GM19043 (cell line): ENCODE measurements around the gene ATG4A.

Source experiments
- ATAC-seq: cut with Tn5 transposase; IDR thresholded peaks from one replicate; pipeline ENCODE4 v1.9.1; 2021; ENCODE audit warnings: low read depth; ENCODE audit not compliant: unreplicated experiment

Gene ATG4A

GRCh38 chrX:108121291-108121690 lies 29.7 kb downstream of the ATG4A start:
- ATAC-seq = no peak

- no peak for ATAC-seq
Measured at GRCh38 chrX:108122748-108123147, 31.2 kb downstream of the ATG4A start.

GRCh38 chrX:108123591-108124366 lies 32.2 kb downstream of the ATG4A start:
- no peak for ATAC-seq

GRCh38 chrX:108126661-108127060 lies 35.1 kb downstream of the ATG4A start:
- ATAC-seq = no peak

- no peak for ATAC-seq
Measured at GRCh38 chrX:108127152-108127551, 35.6 kb downstream of the ATG4A start.

- ATAC-seq = no peak
Measured at GRCh38 chrX:108130889-108131288, 39.3 kb downstream of the ATG4A start.

- ATAC-seq = no peak
Measured at GRCh38 chrX:108131471-108131870, 39.9 kb downstream of the ATG4A start.

GRCh38 chrX:108132034-108132433 lies 40.5 kb downstream of the ATG4A start:
- no peak for ATAC-seq

- ATAC-seq = no peak
Measured at GRCh38 chrX:108132876-108133275, 41.3 kb downstream of the ATG4A start.

- no peak for ATAC-seq
Measured at GRCh38 chrX:108134724-108135123, 43.1 kb downstream of the ATG4A start.

- ATAC-seq = no peak
Measured at GRCh38 chrX:108138814-108139702, 47.5 kb downstream of the ATG4A start.

- ATAC-seq = peak; percentile 72
Measured at GRCh38 chrX:108148524-108148923, 56.9 kb downstream of the ATG4A start.

GRCh38 chrX:108156082-108156481 lies 64.5 kb downstream of the ATG4A start:
- ATAC-seq = no peak

- ATAC-seq = no peak
Measured at GRCh38 chrX:108156934-108157466, 65.4 kb downstream of the ATG4A start.

GRCh38 chrX:108157628-108158027 lies 66.0 kb downstream of the ATG4A start:
- ATAC-seq = no peak

GRCh38 chrX:108159028-108159670 lies 67.6 kb downstream of the ATG4A start:
- ATAC-seq = no peak

GRCh38 chrX:108160309-108160708 lies 68.7 kb downstream of the ATG4A start:
- no peak for ATAC-seq

- ATAC-seq = no peak
Measured at GRCh38 chrX:108162265-108162664, 70.7 kb downstream of the ATG4A start.

- no peak for ATAC-seq
Measured at GRCh38 chrX:108163333-108164082, 71.9 kb downstream of the ATG4A start.
